NCI-H524 treated with DMSO at 0.1 percent for 48 hours (cell line): Measurements from ENCODE around the gene STIM1.
"Not testable (repeated sequence)": the region's sequence is repeated elsewhere in the genome, so short reads cannot be mapped to it uniquely, and the experiment has no call there.

Source experiments
- DNase-seq: peaks from one replicate; lab custom pipeline; 2025; lab: John Stamatoyannopoulos, UW

Gene STIM1

DNA sequence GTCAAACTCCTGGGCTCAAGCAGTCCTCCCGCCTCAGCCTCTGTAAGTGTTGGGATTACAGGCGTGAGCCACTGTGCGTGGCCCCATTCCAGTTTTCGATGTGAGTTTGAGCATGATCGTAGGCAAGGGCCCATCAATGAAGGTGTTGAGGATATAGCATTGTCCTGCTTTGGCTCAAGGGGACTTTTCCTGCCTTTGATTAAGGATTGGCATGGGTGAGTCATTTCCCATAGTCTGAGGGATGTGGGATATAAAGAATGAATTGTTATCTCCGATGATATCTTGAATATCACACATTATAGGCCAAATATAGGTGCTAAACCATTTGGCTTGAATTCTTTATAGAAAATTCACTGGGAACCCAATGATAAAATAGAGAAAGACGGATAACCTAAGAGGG is 30.4 kb downstream of the STIM1 start:
- DNase-seq, result no peak

DNA sequence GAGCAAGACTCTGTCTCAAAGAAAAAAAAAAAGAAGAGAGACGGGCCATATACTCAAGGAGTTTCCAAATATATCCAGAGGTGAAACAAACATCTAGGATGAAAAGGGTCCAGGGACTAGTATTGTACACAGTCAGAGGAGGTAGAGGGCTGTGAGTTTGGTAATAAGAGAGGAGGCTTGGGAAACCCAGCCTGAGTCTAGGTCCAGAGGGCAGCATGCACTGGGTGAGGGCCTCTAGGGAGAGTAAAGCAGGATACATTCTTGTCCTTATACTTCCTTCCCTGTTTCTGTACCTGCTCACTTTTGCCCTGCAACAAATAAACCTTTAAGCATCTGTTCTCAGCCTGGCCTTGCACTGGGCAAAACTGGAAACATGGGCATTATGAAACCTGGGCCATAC is 31.5 kb downstream of the STIM1 start:
- DNase-seq, result no peak

DNA sequence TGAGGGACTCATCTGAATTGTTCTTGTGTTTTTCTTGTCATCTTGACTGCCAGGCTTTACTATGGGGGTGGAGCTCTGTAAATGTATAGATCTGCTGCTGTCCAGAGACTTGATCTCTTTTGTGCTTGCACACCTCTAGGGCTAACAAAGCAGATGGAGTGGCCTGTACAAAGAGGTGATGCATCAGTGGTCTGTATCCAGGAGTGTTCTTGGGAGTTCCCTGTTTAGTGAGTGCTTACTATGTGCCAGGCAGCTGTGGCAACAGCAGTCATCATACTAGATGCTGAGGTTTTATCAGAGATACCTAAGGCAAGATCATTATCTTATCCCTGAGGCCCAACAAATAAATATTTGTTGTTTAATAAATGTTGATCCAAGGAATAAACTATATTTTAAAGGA is 33.4 kb downstream of the STIM1 start:
- DNase-seq, result no peak

DNA sequence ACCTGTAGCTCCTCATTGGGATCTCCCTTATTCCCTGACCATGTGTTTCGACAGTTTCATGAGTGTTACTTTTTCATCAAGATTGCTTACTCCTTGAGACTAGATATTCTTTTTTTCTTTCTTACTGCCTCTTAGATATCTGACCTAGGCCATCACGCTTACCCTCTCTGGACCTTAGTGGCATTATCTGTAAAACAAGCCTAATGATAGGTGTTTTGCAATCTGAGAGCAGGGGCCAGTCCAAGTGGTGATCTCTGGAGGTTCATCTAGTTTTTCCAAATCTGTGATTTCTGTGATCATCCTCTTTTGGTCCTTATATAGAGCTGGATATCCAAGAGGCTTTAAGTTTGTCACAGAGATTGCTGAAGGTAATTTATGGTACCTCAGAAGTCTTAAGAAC is 34.5 kb downstream of the STIM1 start:
- DNase-seq, result no peak

DNA sequence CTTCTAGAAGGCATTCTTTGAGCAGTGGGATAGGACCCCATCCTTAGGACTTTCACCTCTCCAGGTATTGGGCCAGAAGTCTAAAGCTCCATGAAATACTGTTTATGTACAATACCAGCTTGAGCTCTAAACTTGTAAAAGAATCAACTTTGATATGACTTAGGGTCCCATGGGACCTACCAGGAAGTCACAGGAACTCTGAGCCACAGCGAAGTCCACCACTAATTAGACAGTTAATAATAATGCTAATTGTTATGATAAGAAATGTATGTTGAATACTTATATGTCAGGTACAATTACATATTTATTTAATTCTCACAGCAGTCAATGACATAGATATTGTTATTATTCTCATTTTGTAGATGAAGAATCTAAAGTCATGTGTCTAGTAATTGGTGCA is 35.3 kb downstream of the STIM1 start:
- no peak for DNase-seq

DNA sequence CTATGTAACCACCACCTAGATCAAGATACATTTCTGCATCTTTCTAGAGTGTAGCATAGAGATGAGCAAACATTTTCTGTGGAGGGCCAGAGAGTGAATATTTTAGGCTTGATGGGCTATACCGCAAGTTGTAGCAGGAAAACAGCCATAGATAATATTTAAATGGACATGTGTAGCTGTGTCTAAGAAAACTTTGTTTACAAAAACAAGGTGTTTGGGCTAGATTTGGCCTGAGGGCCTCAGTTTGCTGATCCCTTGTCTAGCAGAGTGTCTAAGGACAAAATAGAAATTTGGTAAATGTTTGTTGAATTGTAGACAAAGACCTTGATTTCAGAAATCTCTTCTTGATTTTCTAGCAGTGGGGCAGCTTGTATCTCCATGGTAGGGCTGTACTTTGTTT is 36.3 kb downstream of the STIM1 start:
- DNase-seq, result no peak

DNA sequence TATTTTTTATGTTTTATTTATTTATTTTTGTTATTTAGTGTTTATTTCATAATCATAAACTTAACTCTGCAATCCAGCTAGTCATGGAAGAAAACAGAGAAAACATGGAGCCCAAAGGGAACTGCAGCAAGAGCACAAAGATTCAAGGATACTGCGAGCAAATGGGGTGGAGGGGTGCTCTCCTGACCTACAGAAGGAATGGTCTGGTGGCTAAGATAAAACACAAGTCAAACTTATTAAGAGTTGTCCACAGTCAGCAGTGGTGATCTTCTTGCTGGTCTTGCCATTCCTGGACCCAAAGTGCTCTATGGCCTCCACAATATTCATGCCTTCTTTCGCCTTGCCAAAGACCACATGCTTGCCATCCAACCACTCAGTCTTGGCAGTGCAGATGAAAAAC is 36.7 kb downstream of the STIM1 start:
- DNase-seq, result no peak

DNA sequence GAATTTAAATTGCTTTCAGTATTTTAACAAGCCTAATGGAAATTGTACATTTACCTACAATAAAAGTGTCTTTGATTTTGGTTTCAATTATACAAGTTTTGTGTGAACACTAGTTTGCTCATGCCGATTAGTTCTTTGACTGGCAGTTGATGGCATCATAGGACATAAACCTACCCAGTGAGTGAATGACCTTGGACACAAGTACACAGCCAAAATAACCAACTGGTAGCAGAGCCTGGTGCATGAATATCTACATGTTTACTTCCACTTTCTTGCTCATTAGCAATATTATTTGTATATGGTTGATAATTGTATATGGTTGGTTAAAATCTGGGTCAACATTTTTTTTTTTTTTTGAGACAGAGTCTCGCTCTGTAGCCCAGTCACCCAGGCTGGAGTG is 37.8 kb downstream of the STIM1 start:
- DNase-seq, result no peak

DNA sequence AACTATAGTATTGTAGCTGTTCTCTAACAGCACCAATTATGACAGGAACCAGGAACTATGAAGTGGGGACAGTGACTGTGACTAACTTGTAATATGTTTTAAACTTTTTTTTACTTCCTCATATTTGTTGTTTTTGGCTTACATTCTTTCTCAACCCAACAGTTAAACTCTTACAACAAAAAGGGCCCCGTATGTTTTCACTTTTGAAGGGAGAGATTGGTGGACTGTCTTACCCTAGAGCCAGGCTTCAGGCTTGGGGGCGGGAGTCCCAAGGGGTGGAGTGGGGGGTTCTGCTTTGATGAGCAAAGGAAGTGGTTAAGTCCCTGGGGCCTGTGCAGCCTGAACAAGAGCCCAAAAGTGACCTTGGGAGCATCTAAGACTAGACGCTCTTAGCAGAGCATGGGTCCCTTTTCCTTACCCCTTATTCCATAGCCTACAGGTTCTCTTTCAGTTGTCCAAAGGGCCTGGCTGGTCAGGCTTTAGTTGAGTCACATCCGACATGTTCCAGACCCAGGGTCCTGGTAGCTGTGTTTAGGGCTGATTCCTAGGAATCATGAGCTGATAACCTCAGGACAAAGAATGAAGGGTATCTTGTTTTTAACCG is 38.8 kb downstream of the STIM1 start:
- DNase-seq, result no peak

DNA sequence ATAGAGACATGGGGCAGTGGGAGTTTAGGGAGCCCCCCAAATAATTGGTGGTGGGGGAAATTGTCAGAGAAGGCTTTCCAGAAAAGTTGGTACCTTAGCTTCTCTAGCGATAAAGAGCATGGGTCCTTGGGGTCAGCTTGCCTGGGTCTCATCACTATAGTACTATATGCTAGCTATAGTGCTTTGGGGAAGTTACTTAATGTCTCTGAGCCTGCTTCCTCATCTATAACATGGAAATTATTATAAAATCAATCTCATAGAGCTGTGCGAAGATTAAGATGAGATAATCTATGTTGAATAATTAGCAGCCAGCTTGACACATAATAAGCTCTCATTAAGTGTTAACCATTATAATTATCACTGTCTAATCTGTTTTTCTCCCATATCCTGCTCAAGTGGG is 41.2 kb downstream of the STIM1 start:
- no peak for DNase-seq

DNA sequence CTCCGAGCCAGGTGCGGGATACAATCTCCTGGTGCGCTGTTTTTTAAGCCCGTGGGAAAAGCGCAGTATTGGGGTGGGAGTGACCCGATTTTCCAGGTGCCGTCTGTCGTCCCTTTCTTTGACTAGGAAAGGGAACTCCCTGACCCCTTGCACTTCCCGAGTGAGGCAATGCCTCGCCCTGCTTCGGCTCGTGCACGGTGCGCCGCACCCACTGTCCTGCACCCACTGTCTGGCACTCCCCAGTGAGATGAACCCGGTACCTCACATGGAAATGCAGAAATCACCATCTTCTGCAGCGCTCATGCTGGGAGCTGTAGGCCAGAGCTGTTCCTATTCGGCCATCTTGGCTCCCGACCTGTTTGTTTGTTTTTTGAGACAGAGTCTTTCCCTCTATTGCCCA is 44.8 kb downstream of the STIM1 start:
- DNase-seq, result not testable (repeated sequence)

DNA sequence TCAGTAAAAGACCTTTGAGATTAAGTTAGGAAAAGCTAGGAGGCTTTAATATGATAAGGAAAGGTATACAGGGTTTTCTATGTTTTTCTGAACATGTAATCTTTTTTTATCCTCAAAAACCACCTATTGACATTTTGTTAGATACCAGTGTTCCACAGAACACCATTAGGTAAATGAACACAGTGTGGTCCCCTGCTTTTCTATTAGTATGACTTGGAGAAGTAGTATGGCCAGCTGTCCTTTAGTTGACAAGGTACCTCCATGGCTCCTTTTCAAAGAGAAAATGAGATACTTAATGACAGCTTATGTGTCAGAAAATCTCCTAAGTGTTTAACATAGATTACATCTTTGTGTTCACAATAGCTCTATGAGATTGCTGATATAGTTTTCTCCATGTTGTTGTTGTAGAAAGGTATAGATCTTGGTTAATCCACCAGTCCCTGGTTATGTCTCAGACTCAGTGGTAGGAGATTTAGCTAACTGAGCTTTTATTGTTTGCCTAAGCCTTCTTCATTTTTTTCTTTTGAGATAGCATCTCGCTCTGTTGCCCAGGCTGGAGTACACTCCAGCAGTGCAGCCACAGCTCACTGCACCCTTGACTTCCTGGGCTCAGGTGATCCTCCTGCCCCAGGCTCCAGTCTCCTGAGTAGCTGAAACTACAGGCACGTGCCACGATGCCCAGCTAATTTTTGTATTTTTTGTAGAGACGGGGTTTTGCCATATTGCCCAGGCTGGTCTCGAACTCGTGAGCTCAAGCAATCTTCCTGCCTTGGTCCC is 46.0 kb downstream of the STIM1 start:
- no peak for DNase-seq

DNA sequence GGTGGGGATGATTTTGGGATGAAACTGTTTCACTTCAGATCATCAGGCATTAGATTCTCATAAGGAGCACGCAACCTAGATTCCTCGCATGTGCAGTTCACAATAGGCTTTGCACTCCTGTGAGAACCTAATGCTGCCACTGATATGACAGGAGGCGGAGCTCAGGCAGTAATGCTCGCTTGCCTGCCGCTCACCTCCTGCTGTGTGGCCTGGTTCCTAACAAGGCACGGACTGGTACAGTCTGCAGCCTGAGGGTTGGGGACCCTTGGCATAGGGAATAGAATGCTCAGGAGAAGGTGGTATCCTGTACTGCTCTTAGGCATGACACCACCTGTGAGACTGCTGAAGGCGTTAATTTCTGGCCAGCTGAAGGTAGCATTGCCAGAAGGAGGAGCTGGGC is 47.0 kb downstream of the STIM1 start:
- DNase-seq, result no peak

DNA sequence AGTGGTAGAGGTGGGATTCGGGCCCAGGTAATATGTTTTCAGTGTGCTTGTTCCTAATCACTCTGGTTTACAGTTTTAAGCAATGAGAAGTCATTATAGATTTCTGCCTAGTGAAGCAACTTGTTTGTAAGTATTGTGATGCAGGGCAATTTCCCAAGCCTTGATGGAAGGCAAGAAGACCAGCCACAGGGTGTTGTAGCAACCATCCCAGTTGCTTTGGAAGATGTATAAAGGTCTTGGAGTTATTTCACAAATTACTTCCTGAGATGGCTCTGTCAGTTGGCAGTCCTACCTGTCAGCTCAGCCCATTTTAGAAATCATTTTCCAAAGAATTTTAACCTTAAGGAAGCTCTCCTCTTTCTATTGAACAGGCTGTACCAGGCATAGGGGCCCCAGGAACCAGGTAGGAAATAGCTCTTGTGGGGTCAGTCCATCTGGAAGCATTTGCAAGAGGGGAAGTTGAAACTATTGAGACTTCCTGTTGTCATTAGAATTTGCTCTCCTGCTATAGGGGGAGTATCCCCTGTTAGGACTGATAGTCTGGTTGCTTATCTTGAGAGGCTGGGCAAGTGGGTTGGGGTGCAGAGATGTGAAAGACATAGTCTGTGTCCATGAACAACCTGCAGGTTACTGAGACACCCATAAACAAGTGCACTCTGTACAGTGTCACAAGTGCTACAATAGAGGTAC is 47.9 kb downstream of the STIM1 start:
- DNase-seq, result no peak

DNA sequence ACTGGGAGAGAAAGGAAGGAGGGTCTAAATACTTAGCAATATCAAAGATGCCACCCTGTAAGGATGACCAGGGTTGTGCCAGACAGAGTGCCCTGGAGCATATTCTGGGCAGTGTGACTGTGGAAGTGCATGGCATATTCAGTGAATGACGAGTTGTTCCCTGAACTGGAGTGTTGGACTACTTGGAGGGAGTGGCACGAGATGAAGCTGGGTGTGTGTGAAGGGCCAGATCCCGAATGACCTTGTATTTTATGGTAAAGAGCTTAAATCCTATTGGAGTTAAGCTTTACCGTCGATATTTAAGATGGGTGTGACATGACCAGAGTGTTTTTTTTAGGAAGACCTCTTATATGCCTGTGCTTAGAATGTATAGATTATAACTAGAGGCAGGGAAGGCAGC is 48.8 kb downstream of the STIM1 start:
- no peak for DNase-seq

DNA sequence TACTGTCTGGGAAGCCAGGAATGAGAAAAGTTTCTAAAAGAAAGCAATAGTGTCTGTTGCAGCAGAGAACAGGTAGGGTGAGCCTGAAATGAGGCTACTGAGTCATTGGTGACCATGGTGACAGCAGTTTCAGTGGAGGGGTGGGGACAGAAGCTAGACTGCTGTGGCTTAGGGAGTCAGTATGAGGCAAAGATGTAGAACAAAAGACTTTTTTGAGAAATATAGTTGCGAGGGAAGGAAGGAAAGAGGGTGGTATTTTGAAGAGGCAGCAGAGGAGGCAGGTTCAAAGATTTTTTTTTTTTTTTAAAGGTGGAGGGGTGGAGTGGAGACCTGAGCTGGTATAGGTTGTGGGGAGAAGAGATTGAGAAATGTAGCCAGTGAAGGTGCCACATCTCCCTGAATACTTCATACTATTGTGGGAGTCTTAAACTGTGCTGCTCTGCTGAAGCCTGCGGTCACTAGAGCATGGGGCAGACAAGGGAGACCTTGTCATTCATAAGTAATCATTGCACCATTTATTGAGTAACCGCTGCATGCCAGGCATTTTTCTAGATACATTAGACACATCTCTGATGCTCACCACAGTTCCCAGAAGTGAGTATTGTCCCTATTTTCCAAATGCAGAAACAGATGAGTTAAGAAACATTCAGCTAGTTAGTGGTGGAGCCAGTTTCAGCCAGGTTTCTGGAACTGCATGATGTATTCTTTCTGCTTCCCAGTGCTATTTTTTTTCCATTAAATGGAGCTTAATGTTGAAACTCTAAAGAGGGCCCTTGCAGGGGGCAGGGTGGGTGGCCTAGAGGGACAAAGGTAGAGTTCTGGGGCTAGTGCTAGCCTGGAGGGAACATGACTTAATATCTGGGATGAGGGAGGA is 49.9 kb downstream of the STIM1 start:
- DNase-seq, result no peak

DNA sequence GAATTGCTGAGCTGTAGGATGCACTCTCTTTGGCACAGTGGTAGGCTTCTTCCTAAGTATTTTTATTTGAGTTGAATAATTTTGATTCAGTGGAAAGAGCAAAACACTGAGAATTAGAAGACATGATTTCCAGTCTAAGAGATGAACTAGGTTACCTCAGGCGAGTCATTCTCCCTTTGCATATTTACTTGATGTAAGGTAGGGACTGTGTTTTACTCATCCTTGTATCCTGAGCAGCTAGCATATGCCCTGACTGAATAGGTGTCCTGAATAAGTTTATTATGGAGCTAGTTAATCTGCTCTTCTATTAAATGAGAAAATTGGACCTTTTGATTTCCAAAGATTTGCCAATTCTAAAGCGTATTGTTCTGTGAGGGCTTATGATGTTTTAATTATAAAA is 50.7 kb downstream of the STIM1 start:
- no peak for DNase-seq

DNA sequence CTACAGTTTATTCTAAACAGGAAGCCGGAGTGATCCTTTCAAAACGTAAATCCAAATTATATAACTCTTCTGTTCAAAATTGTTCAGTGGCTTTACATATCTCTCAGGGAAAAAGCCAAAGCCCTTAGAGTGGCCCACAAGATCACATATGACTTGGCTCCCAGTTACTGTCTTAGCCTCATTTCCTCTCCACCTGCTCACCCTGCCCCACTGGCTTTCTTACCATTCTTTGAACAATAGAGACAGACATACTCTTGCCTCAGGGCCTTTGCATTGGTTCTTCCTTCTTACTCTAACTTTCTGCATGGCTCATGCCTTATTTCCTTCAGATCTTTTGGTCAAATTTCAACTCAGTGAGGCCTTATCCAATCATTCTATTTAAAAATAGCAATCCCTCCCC is 52.1 kb downstream of the STIM1 start:
- no peak for DNase-seq

DNA sequence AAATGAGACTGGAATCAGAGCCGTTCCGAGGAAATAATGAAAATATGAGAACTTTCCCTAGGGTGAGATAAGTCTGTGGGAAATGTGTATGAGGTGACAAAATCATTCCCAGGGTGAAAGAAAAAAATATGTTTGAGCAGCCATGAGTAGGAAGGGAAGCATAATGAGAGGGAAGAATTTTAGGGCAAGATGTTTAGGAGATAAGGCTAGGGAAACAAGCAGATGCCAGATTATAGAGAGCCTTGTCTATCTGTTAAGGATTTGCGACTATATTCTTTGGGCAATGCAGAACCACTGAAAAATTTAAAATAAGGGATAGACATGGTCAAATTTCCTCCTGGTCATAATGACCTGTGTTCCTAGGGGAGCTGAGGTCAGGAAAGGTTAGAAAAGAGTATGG is 54.4 kb downstream of the STIM1 start:
- no peak for DNase-seq

DNA sequence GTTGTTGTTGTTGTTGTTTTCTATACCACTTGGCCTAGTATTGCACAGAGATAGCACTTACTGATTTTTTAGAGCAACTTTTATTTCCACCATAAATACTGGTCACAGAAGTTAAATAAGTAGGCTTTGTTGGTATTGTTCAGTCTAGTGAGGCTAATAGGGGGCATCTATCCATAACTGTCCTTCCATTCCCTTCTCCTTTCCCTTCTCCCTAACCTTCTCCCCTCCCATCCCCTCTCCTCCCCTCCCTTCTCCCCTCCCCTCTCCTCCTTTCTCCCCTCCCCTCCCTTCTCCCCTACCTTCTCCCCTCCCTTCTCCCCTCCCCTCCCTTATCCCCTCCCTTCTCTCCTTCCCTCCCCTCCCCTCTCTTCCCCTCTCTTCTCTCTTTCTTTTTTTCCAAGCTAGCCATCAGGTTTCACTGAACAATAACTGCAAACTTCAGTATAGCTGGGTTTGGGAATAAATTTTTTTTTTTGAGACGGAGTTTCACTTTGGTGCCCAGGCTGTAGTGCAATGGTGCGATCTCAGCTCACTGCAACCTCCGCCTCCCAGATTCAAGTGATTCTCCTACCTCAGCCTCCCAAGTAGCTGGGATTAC is 56.5 kb downstream of the STIM1 start:
- no peak for DNase-seq

DNA sequence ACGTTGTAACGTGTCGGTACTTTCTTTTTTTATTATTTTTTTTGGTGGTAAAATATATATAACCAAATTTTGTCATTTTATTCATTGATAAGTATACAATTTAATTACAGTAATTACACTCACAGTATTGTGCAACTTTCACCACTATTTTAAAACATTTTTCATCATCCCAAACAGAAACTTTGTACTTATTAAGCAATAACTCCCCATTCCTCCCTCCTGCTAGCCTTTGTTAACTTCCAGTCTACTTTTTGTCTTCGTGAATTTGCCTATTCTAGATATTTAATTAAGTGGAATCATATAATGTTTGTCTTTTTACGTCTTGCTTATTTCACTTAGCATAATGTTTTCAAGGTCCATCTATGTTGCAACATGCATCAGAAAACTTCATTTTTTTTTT is 58.5 kb downstream of the STIM1 start:
- no peak for DNase-seq

DNA sequence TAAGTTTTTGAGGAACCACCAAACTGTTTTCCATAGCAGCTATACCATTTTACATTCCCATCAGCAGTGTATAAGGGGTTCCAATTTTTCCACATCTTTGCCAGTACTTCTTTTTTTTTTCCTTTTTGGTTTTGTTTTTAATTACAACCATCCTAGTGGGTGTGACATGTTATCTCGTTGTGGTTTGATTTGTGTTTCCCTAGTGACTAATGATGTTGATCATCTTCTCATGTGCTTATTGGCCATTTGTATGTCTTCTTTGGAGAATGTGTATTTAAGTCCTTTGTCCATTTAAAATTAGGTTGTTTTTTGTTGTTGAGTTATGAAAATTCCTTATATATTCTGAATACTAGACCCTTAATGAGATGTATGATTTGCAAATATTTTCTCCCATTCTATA is 59.3 kb downstream of the STIM1 start:
- no peak for DNase-seq
